ENCODE data around the gene TMEM39B. TPM values are rescaled to one million over a fixed set of nuclear protein-coding genes. Genes with fewer than 3 reads are reported as not detected.

TMEM39B gene
- polyA plus RNA-seq, 3 donors, result 3.3 to 30.6 (median 3.4) TPM

- intact Hi-C loops (cut with micrococcal nuclease), result loop anchor here (2.0 to 5.0 kb wide), 2 partner anchors 35 to 37 kb away; partner anchors contain the start of gene KPNA6 (in 2 of the 2)
- peak overlapping the region; percentile 92 to 97 for H3K4me3 Mint-ChIP-seq
- peaks cover 17% of the 10 kb centered on the region for H4K20me1 ChIP-seq (ENCODE audit: insufficient read depth, low read length)
- TF ChIP-seq CTCF (IDR thresholded peaks at IDR 0.05), result no peak
- peak overlapping the region; percentile 72 for H3K9ac ChIP-seq (ENCODE audit: insufficient read depth, low read length, poor library complexity, severe bottlenecking)
- peaks cover 15 to 17% of the 10 kb centered on the region in 2 donors for H3K36me3 Mint-ChIP-seq
- H3K4me1 ChIP-seq (ENCODE audit: control insufficient read depth in 1 of 2, insufficient read depth in 2 of 2, low read length in 2 of 2), result peaks cover 47 to 65% of the 10 kb centered on the region in 2 donors
- peaks cover 8 to 18% of the 10 kb centered on the region in 2 donors for H3K36me3 ChIP-seq (replicated peaks in 1 of 2; ENCODE audit: control insufficient read depth in 1 of 2, insufficient read depth in 2 of 2, low read length in 2 of 2)
- H2AFZ ChIP-seq (ENCODE audit: insufficient read depth, low read depth, low read length, poor library complexity, severe bottlenecking), result peak overlapping the region; percentile 94
- peak overlapping the region; percentile 59 to 97 (median 86) for H3K4me3 ChIP-seq (replicated peaks in 1 of 3; ENCODE audit: low read depth in 2 of 3, low read length in 3 of 3)
- WGBS (ENCODE audit: insufficient coverage), result 7% methylated on average over 9 of the region's 14 CpGs
- H3K27me3 Mint-ChIP-seq (ENCODE audit: low read depth in 3 of 3), result peaks cover 3 to 15% (median 5%) of the 10 kb centered on the region in 3 donors
- peak overlapping the region; percentile 84 to 96 (median 94) for H3K27ac Mint-ChIP-seq
- peaks cover 25% of the 10 kb centered on the region for H3K79me2 ChIP-seq (ENCODE audit: insufficient read depth, low read length)
- H3K4me1 Mint-ChIP-seq, result peaks cover 59% of the 10 kb centered on the region
- DNase-seq, result no peak
- peak overlapping the region; percentile 78 for H3K4me2 ChIP-seq (replicated peaks; ENCODE audit: extremely low read depth, low read length, poor library complexity, severe bottlenecking)
- H3K9me3 ChIP-seq (replicated peaks in 1 of 2; ENCODE audit: control insufficient read depth in 1 of 2, insufficient read depth in 1 of 2, low read length in 2 of 2), result no peaks in the 10 kb centered on the region
- peaks cover 0 to 4% (median 0%) of the 10 kb centered on the region in 7 donors for H3K9me3 Mint-ChIP-seq
- H3K27me3 ChIP-seq (ENCODE audit: control insufficient read depth in 2 of 2, insufficient read depth in 2 of 2, low read length in 2 of 2), result no peaks in the 10 kb centered on the region
- H3K27ac ChIP-seq (ENCODE audit: low read depth in 1 of 2, low read length in 2 of 2), result peak overlapping the region; percentile 77 to 81
Measured at GRCh38 chr1:32071758-32072621, 749 bp upstream of the TMEM39B start.

GRCh38 chr1:32073299-32074229, 825 bp downstream of the TMEM39B start:
- Mint-ChIP-seq H3K9me3 (peaks cover 0 to 4% (median 0%) of the 10 kb centered on the region in 7 donors), H3K27ac (peak overlapping the region; percentile 90 to 97 (median 95)), H3K4me3 (peak overlapping the region; percentile 92 to 97), H3K4me1 (peaks cover 48% of the 10 kb centered on the region), H3K36me3 (peaks cover 31 to 32% of the 10 kb centered on the region in 2 donors), H3K27me3 (ENCODE audit: low read depth in 3 of 3) (peaks cover 3 to 9% (median 5%) of the 10 kb centered on the region in 3 donors)
- peak overlapping the region; percentile 78 for H3K4me2 ChIP-seq (replicated peaks; ENCODE audit: extremely low read depth, low read length, poor library complexity, severe bottlenecking)
- no peaks in the 10 kb centered on the region for H3K9me3 ChIP-seq (replicated peaks in 1 of 2; ENCODE audit: control insufficient read depth in 1 of 2, insufficient read depth in 1 of 2, low read length in 2 of 2)
- 32% methylated on average over 22 of the region's 28 CpGs for WGBS (ENCODE audit: insufficient coverage)
- H3K27ac ChIP-seq (ENCODE audit: low read depth in 1 of 2, low read length in 2 of 2), result peak overlapping the region; percentile 77 to 81
- peaks cover 25% of the 10 kb centered on the region for H3K79me2 ChIP-seq (ENCODE audit: insufficient read depth, low read length)
- peaks cover 24 to 34% of the 10 kb centered on the region in 2 donors for H3K36me3 ChIP-seq (replicated peaks in 1 of 2; ENCODE audit: control insufficient read depth in 1 of 2, insufficient read depth in 2 of 2, low read length in 2 of 2)
- intact Hi-C loops (cut with micrococcal nuclease), result loop anchor here (2.0 to 5.0 kb wide), 2 partner anchors 34 to 35 kb away; partner anchors contain the start of gene KPNA6 (in 2 of the 2)
- peak overlapping the region; percentile 72 for H3K9ac ChIP-seq (ENCODE audit: insufficient read depth, low read length, poor library complexity, severe bottlenecking)
- no peaks in the 10 kb centered on the region for H3K27me3 ChIP-seq (ENCODE audit: control insufficient read depth in 2 of 2, insufficient read depth in 2 of 2, low read length in 2 of 2)
- H3K4me3 ChIP-seq (replicated peaks in 1 of 3; ENCODE audit: low read depth in 2 of 3, low read length in 3 of 3), result peak overlapping the region; percentile 59 to 97 (median 86)
- H2AFZ ChIP-seq (ENCODE audit: insufficient read depth, low read depth, low read length, poor library complexity, severe bottlenecking), result peak overlapping the region; percentile 94
- DNase-seq, result no peak
- peaks cover 17% of the 10 kb centered on the region for H4K20me1 ChIP-seq (ENCODE audit: insufficient read depth, low read length)
- H3K4me1 ChIP-seq (ENCODE audit: control insufficient read depth in 1 of 2, insufficient read depth in 2 of 2, low read length in 2 of 2), result peaks cover 36 to 50% of the 10 kb centered on the region in 2 donors
- TF ChIP-seq CTCF (IDR thresholded peaks at IDR 0.05), result no peak

All from CD14-positive monocyte (primary cell).